HG03469 (cell line): ENCODE data around the gene TTYH1.
"Not testable (repeated sequence)": the region's sequence is repeated elsewhere in the genome, so short reads cannot be mapped to it uniquely, and the experiment has no call there.

Experiments
- ATAC-seq: cut with Tn5 transposase; IDR thresholded peaks from one replicate; pipeline ENCODE4 v1.9.1; 2021; ENCODE audit warnings: mild to moderate bottlenecking, moderate library complexity, moderate number of reproducible peaks; ENCODE audit not compliant: unreplicated experiment

The TTYH1 gene

DNA sequence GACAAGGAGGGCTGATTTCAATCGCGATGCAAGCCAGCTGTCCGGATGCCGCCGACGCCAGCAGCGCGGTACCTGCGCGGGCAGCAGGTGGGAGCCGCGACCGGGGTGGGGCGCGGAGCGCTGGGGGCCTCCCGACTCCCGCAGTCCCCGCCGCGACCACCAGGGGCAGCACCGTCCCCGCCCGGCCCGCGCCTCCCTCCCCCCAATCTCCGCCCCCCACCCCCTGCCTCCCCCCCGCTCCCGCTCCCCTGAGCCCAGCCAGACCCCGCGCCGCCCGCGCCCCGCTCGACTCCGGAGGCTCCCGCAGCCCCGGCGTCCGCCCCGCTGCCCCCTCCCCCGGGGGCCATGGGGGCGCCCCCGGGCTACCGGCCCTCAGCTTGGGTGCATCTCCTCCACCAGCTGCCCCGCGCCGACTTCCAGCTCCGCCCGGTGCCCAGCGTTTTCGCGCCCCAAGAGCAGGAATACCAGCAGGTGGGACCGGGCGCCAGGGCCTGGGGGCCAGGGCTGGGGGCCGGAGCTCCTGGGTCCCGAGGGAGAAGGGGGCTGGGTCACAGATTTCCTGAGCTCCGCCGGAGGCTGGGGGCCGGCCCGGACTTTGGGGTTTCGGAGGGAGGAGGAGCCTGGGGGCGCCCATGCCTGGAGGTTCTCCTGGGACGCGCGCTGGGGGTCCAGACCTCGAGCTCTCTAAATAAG, at the start of gene TTYH1:
Gene TTYH1, plus strand, starts transcription at position 257 of the 693 bp plus-strand sequence. Its CDS starts 89 bp downstream, at position 346.
- no peak for ATAC-seq

DNA sequence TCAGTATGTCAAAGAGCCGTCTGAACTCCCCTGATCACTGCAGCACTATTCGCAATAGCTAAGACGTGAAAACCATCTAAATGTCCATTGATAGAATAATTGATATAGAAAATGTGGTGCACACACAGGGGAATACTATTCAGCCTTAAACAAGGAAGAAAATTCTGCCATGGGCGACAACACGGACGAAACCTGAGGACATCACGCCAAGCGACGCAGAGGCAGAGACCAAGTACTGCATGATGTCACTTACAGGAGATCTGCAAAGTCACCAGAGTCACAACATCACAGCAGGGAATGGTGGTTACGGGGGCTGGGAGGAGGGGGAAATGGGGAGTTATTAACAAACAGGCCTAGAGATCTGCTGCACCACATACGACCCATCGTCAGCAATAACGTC, 49.5 kb upstream of the TTYH1 start:
- not testable (repeated sequence) for ATAC-seq

- ATAC-seq: no peak
Observed at GRCh38 chr19:54366811-54367210, 48.5 kb upstream of the TTYH1 start.

DNA sequence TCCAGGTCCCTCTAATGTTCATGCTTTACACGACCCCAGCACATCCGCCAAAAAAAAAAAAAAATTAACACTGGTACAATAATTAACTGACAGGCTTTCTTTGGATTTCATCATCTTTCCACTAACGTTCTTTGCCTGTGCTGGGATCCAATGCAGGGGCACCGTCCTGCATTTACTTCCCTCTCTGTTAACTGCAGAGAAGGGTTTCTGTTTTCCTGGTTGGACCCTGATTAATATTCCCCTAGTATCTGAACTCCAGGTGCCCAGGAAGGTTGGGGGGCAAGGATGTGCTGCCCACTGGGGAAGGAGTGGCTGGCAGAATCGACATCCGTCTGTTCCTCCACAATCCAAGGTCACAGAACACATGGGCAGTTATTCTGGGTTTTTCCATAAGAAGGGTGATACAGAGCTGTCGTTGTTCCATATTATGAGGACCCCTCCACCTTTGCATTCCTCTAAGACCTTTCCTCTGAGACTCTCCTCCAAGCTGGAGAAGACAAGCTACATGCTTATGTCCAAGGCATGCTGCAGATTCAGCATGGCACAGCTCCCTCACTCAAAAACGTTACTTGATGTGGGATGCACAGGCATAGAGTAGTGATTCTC, 46.1 kb upstream of the TTYH1 start:
- ATAC-seq: no peak

GRCh38 chr19:54369688-54370433, 45.4 kb upstream of the TTYH1 start:
- not testable (repeated sequence) for ATAC-seq

DNA sequence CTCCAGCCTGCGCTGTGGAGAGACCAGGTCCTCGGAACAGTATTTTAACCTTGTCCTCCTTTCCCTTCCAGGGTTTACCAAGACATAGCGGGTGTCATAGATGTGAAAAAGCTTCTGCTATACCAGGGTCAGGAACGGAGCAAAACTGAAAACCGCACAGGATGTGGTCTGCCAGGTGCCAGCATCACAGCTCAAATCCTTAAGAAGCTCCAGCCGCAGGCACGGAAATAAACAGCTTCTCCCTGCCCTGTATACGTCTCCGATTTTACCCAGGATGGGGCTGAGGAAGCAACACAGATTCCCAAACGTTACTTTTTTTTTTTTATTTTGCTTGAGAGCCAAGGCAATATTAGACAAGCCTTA, 44.8 kb upstream of the TTYH1 start:
- not testable (repeated sequence) for ATAC-seq

- ATAC-seq: not testable (repeated sequence)
Observed at GRCh38 chr19:54371453-54371852, 43.8 kb upstream of the TTYH1 start.

- ATAC-seq: no peak
Observed at GRCh38 chr19:54373781-54374631, 41.3 kb upstream of the TTYH1 start.

DNA sequence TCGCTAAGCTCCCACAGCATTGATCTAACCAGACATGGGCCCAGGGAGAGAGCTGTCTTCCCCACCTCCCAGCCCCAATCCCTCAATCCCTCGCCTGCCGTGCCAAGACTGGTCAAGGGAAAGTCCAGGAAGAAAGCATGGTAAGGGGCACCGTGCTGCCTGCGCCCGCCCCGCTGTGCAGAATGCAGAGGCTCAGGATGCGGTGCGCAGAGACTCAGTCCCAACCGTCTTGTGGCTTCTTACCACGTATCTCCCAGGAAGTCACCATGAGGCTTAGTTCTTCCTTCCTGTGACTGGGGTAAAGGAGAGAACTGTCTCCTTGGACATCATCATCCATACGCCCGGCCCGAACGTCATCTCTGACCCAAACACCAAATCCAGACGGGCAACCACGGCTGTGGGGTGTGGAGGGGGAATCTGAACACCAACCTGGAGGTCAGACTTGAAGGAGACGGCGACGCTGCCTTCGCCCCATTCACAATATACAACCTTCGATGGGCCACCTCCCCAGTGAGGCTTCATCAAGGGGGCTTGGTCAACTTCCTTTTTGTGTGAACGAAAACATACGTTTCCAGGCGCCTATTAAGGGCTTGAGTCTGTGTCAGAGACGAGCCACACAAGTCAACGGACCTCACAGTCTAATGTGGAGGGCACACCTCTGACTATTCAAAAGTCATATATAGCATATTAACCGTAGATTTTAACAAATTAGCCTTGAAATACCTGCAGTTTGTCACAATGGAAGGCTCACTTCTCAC, 39.9 kb upstream of the TTYH1 start:
- ATAC-seq: not testable (repeated sequence)

- ATAC-seq: no peak
Observed at GRCh38 chr19:54376610-54377285, 38.5 kb upstream of the TTYH1 start.

GRCh38 chr19:54379187-54379678, 36.0 kb upstream of the TTYH1 start:
- ATAC-seq: no peak

DNA sequence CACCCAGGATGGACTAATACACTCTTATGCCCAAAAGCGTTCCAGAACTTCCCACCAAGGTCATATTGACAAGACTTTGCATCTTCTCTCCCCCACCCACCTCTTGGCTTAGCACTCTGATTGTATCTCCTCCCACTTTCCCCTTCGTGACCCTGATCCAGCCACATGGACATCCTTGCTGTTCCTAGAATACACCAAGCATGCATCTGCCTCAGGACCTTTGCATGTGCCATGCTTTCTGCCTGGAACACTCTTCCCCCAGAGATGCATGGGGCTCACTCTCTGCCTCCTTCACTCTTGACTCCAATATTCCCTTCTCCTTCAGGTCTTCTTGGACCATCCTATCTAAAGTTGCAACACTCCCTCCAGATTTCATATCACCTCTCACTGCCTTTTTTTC, 34.4 kb upstream of the TTYH1 start:
- no peak for ATAC-seq

GRCh38 chr19:54382041-54382440, 33.2 kb upstream of the TTYH1 start:
- not testable (repeated sequence) for ATAC-seq

DNA sequence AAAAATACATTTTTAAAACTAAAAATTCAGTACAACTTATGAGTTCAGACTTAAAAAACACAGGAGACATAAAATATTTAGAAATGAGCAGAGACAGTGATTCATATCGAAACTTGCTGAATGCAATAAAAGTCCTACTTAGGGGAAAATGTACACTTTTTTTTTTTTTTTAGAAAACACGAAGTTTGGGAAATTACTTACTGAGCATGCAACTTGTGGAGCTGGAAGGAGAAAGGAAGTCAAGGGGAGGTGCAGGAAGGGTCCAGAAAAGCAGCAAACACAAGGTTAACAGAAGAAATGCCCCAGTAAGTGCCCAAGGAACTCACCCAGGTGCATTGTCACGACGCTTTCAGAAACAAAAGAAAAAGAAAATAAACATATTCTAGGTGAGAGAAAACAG, 31.9 kb upstream of the TTYH1 start:
- ATAC-seq: no peak

DNA sequence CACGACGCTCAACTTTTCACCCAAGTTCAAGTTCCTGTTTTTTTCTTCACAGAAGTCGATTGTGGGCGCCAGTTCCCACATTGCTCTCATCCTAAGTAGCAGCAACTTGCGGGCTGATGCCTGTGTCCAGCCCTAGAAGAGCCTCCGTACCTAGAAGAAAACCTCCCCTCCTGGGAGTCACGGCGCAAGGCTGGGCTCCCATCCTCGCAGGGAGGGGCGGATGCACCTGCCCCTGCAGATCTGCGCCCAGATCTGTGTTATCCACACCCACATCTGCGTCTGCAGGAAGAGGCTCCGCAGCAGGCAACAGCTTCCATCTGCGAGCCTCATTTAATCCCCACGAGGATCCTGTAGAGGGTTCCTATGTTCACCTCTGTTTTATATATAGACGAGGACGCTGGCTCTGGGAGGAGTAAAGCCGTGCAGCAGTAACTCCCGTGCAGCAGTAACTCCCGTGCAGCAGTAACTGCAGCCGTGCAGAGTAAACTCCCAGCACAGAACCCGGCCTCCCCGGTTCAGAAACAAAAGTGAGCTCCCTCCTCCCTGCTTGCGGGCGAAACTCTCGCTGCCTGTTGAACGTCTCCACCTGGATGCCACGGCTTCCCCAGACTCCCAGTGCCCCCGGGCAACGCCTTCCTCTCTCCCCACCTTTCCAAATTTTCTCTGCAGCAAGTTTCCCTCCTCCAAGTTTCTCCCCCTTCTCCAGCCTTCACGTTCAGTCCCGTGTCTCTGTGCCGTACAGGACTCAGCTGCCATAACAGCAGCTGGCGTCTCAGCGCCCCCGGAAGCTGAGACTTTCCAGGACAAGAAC, 27.1 kb upstream of the TTYH1 start:
- no peak for ATAC-seq

DNA sequence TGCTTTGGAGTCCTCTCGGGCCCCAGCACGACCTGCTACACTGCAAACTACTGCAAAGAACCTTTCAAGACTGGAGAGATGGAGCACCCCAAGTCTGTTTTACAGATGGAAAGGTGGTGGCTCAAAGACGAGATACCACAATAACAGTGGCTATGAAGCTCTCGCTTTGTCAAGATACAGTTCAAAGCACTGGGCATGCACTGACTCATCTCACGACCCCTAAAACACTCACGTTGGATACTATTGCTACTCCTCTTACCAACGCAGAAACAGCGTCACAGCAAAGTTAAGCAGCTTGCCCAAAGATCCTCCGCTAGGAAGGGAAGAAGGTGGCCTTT, 26.5 kb upstream of the TTYH1 start:
- no peak for ATAC-seq

GRCh38 chr19:54389553-54389952, 25.7 kb upstream of the TTYH1 start:
- ATAC-seq: no peak

DNA sequence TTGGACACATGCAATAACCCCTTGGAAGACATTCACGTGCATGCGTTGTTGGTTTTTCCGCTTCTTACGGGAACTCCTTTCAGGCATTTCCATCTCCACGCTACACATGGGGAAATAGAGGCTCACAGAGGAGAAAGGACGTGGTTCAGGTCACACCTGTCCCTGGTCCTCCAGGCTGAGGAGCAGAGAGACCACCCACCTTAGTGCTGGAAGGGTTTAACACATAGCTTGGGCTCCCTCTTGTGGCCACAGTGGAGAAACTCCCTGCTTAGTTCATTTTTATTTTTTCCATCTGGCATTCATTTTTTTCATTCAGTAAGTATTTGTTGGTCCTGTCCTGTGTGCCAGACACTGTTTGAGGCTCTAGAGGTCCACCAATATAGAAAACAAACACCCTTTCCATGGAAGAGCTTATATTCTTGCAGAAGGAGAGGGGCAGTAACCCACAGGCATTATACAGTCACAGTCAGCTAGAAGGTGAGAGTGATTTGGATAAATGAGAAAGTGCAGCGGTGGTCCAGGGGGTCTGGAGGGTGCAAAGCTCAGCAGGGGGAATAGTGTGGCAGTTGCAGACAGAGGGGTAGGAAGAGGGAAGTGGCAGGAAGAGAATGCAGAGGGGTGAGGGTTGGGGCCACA, 24.2 kb upstream of the TTYH1 start:
- no peak for ATAC-seq
